ENCODE measurements around the gene RANBP10. TPM values are rescaled to one million over a fixed set of nuclear protein-coding genes. Genes with fewer than 3 reads are reported as not detected.
"Not testable (repeated sequence)": the region's sequence is repeated elsewhere in the genome, so short reads cannot be mapped to it uniquely, and the experiment has no call there.

Gene RANBP10
- total RNA-seq, 1 donor from 2014 or later: 23.2 TPM

- intact Hi-C loops (cut with micrococcal nuclease): loop anchor here (1.0 to 2.0 kb wide), 3 partner anchors 53 to 157 kb away; partner anchors contain the start of genes C16orf86, CTCF, ENKD1 and RANBP10
Observed at GRCh38 chr16:67719778-67720144, 86.6 kb downstream of the RANBP10 start.

GRCh38 chr16:67719048-67719777, 87.1 kb downstream of the RANBP10 start, which contains the start of gene GFOD2:
Gene GFOD2 (minus strand): TSS chr16:67719316. CDS start chr16:67685715, 33,601 bp downstream.
- intact Hi-C loops (cut with micrococcal nuclease): loop anchor here (1.0 to 2.0 kb wide), 3 partner anchors 52 to 157 kb away; partner anchors contain the start of genes C16orf86, CTCF, ENKD1 and RANBP10

GRCh38 chr16:67718668-67719047, 87.7 kb downstream of the RANBP10 start:
- intact Hi-C loops (cut with micrococcal nuclease): loop anchor here (1.0 to 2.0 kb wide), 3 partner anchors 52 to 156 kb away; partner anchors contain the start of genes C16orf86, CTCF, ENKD1 and RANBP10

GRCh38 chr16:67716097-67716496, 90.3 kb downstream of the RANBP10 start:
- intact Hi-C loops (cut with micrococcal nuclease): no loop called here

- intact Hi-C loops (cut with micrococcal nuclease): no loop called here
Observed at GRCh38 chr16:67714522-67714921, 91.8 kb downstream of the RANBP10 start.

GRCh38 chr16:67713647-67714273, 92.6 kb downstream of the RANBP10 start:
- intact Hi-C loops (cut with micrococcal nuclease): no loop called here

DNA sequence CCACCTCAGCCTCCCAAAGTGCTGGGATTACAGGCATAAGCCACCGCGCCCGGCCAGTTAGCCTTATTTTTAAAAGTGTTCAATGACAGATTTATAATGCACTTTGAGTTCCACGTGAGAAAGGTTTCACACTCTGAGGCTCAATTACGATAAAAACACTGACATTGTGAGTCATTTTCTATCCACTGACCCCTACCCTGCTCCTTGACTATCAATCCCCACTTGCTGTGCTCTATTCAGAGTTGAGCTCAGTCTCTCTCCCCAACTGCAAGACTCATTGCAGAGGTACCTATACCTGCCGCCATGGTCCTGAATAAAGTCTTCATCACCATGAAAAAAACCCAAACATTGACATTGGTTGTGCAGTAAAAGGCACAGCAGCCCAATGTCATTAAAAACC, 95.8 kb downstream of the RANBP10 start:
- intact Hi-C loops (cut with micrococcal nuclease): no loop called here

- intact Hi-C loops (cut with micrococcal nuclease): no loop called here
Observed at GRCh38 chr16:67709050-67709449, 97.3 kb downstream of the RANBP10 start.

DNA sequence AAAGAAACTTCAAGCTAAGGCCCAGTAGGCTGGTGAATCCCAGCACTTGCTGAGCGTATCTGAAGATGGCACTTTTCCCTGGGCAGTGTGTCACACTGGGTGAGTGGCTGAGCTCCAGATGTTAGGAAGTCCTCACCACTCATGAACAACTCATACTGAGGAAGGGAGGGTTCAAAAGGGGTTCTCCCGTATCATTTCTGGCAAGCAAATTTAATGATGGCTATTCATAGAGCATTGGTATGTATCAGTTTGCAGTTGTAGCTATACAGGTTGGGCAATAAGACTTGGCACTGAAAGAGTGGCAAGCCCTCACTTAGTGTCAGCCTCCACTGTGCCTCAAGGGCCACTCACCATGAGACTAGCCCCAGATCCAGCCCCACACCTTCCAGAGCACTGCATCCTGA, 98.0 kb downstream of the RANBP10 start:
- intact Hi-C loops (cut with micrococcal nuclease): no loop called here

GRCh38 chr16:67707790-67708189, 98.6 kb downstream of the RANBP10 start:
- intact Hi-C loops (cut with micrococcal nuclease): no loop called here

DNA sequence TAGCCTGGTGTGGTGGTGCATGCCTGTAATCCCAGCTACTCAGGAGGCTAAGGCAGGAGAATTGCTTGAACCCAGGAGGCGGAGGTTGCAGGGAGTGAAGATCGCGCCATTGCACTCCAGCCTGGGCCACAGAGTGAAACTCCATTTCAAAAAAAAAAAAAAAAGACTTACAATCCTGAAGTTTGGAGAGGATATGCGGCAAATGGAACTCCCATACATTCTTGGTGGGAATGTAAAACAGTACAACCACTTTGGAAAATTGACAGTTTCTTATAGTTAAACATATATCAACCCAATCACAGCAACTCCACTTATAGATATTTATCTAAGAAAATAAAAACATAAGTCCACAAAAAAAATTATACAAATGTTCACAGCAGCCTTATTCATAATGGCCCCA, 99.2 kb downstream of the RANBP10 start:
- intact Hi-C loops (cut with micrococcal nuclease): no loop called here

- intact Hi-C loops (cut with micrococcal nuclease): no loop called here
Observed at GRCh38 chr16:67704110-67704509, 102.2 kb downstream of the RANBP10 start.

GRCh38 chr16:67703626-67704025, 102.7 kb downstream of the RANBP10 start:
- intact Hi-C loops (cut with micrococcal nuclease): no loop called here

DNA sequence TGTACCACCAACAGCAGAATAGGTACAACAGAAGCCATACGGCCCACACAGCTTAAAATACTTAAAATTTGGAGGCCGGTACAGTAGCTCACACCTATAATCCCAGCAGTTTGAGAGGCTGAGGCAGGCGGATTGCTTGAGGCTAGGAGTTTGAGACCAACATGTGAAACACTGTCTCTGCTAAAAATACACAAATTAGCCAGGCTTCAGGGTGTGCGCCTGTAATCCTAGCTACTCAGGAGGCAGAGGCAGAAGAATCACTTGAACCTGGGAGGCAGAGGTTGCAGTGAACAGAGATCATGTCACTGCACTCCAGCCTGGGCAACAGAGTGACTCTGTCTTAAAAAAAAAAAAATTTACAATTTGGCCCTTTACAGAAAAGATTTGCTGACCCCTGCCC, 104.2 kb downstream of the RANBP10 start:
- intact Hi-C loops (cut with micrococcal nuclease): no loop called here

- intact Hi-C loops (cut with micrococcal nuclease): no loop called here
Observed at GRCh38 chr16:67701420-67701819, 104.9 kb downstream of the RANBP10 start.

DNA sequence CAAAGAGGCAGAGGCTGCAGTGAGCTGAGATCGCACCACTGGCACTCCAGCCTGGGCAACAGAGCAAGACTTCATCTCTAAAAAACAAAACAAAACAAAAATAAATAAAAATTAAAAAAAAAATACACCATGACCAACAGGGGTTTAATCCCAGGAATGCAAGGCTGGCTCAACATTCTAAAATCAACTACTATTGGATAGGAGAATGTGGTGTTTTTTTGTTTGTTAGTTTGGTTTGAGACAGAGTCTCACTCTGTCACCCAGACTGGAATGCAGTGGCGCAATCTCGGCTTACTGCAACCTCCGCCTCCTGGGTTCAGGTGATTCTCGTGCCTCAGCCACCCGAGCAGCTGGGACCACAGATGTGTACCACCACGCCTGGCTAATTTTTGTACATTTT, 107.1 kb downstream of the RANBP10 start:
- intact Hi-C loops (cut with micrococcal nuclease): no loop called here

DNA sequence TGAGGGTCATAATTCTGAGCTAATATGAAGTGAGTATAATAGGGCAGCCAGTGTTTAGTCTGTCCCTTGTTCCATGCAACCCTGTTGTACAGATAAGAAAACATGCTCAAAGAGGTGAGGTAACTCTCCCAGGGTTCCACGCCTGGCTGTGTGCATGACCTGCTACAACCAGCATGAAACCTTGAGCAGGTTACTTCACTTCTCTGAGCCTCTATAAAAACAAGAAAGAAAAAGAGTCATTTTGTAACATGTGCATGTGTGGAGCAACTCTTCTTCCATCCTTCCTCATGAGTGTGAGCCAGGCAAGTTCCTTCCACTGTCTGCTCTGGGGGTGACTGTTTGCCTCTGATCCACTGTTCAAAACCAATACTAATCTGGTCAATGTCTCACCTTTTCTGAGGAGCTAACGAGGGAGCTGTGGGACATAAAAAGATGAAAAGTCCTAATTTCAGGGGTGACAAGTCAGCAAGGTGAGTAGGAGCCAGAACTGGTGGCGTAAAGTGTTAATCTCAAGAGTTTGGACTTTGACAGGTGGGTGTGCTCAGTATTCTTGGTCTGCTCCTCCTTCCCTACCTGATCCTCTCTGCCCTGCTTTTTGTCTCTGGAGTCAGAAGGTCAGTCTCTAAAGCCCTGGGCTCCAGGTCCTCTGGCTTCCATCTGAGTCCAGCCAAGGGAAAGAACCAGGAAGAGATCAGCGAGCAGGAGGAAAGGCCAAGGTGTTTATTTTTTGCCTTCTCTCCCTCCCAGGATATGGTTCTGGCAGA, 108.8 kb downstream of the RANBP10 start:
- intact Hi-C loops (cut with micrococcal nuclease): no loop called here

DNA sequence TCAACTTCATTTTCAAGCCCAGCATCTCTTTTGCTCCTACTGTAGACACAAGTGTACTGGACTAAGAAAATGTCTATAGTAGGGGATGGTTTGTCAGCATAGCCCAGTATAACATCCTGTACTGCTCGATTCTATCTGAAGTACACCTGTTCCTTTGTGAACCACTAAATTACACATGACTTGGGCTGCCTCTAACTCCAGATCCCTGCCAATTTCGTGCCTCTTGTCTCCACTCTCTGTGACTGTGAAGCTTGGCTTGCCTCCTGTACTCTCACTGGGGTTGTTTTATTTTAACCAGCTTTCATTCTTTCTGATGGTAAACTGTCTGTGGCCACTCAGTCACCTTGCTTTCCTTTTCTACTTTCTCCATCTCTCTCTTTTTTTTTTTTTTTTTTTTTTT, 111.7 kb downstream of the RANBP10 start:
- intact Hi-C loops (cut with micrococcal nuclease): no loop called here

DNA sequence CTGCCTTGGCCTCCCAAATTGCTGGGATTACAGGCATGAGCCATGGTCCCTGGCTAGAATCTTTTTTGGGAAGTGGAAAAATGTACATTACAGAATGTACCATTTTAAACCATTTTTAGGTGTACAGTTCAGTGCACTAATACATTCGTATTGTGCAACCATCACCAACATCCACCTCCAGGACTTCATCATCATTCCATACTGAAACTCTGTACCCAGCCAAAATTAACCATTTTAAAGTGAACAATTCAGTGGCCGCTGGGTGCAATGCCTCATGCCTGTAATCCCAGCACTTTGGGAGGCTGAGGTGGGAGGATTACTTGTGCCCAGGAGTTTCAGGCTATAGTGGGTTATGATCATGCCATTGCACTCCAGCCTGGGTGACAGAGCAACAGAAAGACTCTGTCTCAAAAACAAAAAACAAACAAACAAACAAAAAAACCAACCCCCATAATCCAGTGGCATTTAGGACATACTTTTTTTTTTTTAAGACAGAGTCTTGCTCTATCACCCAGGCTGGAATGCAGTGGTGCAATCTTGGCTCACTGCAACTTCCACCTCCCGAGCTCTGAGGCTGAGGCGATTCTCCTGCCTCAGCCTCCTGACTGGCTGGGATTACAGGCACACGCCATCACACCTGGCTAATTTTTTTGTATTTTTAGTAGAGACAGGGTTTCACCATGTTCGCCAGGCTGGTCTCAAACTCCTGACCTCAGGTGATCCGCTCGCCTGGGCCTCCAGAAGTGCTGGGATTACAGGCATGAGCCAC, 112.7 kb downstream of the RANBP10 start:
- intact Hi-C loops (cut with micrococcal nuclease): not testable (repeated sequence)

GRCh38 chr16:67685388-67686112, 120.8 kb downstream of the RANBP10 start:
- intact Hi-C loops (cut with micrococcal nuclease): no loop called here
